ENCODE results near the gene TWNK.

TWNK gene

GRCh38 chr10:101038484-101038883 is 51.1 kb downstream of the TWNK start:
- TF ChIP-seq YY1 (IDR thresholded peaks at IDR 0.05; ENCODE audit: insufficient read depth, insufficient read length) (no peak), ZNF274 (IDR thresholded peaks at IDR 0.05; ENCODE audit: low read depth, low read length) (no peak), SUZ12 (IDR thresholded peaks at IDR 0.05; ENCODE audit: extremely low read depth, insufficient read depth, insufficient read length) (no peak)
- no peaks in the 10 kb centered on the region for H3K27me3 ChIP-seq (ENCODE audit: insufficient read depth, insufficient read length)
- no peak overlapping the region for H3K9ac ChIP-seq (ENCODE audit: insufficient read length, low read depth)
- DNase-seq (ENCODE audit: low read depth, low spot score) = no peak
- no peak overlapping the region for H3K4me3 ChIP-seq (ENCODE audit: insufficient read length, low read depth)
- H3K4me1 ChIP-seq (ENCODE audit: insufficient read depth, insufficient read length) = peaks cover 6% of the 10 kb centered on the region
- H3K9me3 ChIP-seq (ENCODE audit: insufficient read depth, low read length) = no peaks in the 10 kb centered on the region
- H3K36me3 ChIP-seq (ENCODE audit: insufficient read depth, insufficient read length, low read length) = peaks cover 33% of the 10 kb centered on the region

- H3K36me3 ChIP-seq (ENCODE audit: insufficient read depth, insufficient read length, low read length) = peaks cover 27% of the 10 kb centered on the region
- no peaks in the 10 kb centered on the region for H3K27me3 ChIP-seq (ENCODE audit: insufficient read depth, insufficient read length)
- TF ChIP-seq YY1 (IDR thresholded peaks at IDR 0.05; ENCODE audit: insufficient read depth, insufficient read length) (no peak), SUZ12 (IDR thresholded peaks at IDR 0.05; ENCODE audit: extremely low read depth, insufficient read depth, insufficient read length) (no peak), ZNF274 (IDR thresholded peaks at IDR 0.05; ENCODE audit: low read depth, low read length) (no peak)
- H3K9ac ChIP-seq (ENCODE audit: insufficient read length, low read depth) = no peak overlapping the region
- DNase-seq (ENCODE audit: low read depth, low spot score) = no peak
- H3K4me1 ChIP-seq (ENCODE audit: insufficient read depth, insufficient read length) = peaks cover 6% of the 10 kb centered on the region
- H3K9me3 ChIP-seq (ENCODE audit: insufficient read depth, low read length) = no peaks in the 10 kb centered on the region
- H3K4me3 ChIP-seq (ENCODE audit: insufficient read length, low read depth) = no peak overlapping the region
Observed at GRCh38 chr10:101040061-101040460, 52.7 kb downstream of the TWNK start.

GRCh38 chr10:101040851-101041250 is 53.5 kb downstream of the TWNK start:
- no peaks in the 10 kb centered on the region for H3K27me3 ChIP-seq (ENCODE audit: insufficient read depth, insufficient read length)

DNA sequence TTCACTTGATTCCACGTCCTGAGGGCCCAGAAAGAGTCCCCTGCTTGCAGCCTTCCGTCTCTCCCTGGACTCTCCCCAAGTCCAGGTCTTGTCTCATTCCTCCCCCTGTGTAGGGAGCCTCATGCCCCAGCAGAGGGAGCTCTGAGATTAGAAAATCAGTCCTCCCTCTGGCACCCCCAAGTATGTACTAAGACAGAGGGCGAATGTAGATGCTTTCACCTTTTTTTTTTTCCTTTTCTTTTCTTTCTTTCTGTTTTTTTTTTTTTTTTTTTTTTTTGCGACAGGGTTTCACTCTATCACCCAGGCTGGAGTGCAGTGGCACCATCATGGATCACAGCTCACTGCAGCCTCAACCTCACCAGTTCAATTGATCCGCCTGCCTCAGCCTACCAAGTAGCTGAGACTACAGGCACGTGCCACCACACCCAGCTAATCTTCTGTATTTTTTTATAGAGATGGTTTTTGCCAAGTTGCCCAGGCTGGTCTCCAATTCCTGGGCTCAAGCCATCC is 54.0 kb downstream of the TWNK start:
- H3K27me3 ChIP-seq (ENCODE audit: insufficient read depth, insufficient read length) = no peaks in the 10 kb centered on the region
- no peak overlapping the region for H3K9ac ChIP-seq (ENCODE audit: insufficient read length, low read depth)
- H3K9me3 ChIP-seq (ENCODE audit: insufficient read depth, low read length) = no peaks in the 10 kb centered on the region
- peak; percentile 60 for DNase-seq (ENCODE audit: low read depth, low spot score)
- no peak overlapping the region for H3K4me3 ChIP-seq (ENCODE audit: insufficient read length, low read depth)
- H3K36me3 ChIP-seq (ENCODE audit: insufficient read depth, insufficient read length, low read length) = peaks cover 18% of the 10 kb centered on the region
- peaks cover 6% of the 10 kb centered on the region for H3K4me1 ChIP-seq (ENCODE audit: insufficient read depth, insufficient read length)
- TF ChIP-seq SUZ12 (IDR thresholded peaks at IDR 0.05; ENCODE audit: extremely low read depth, insufficient read depth, insufficient read length) (no peak), ZNF274 (IDR thresholded peaks at IDR 0.05; ENCODE audit: low read depth, low read length) (no peak), YY1 (IDR thresholded peaks at IDR 0.05; ENCODE audit: insufficient read depth, insufficient read length) (no peak)

More at GRCh38 chr10:101040851-101041250, 53.5 kb downstream of the TWNK start:
- peaks cover 6% of the 10 kb centered on the region for H3K4me1 ChIP-seq (ENCODE audit: insufficient read depth, insufficient read length)
- H3K9ac ChIP-seq (ENCODE audit: insufficient read length, low read depth) = no peak overlapping the region
- TF ChIP-seq YY1 (IDR thresholded peaks at IDR 0.05; ENCODE audit: insufficient read depth, insufficient read length) = no peak
- TF ChIP-seq SUZ12 (IDR thresholded peaks at IDR 0.05; ENCODE audit: extremely low read depth, insufficient read depth, insufficient read length) = no peak
- TF ChIP-seq ZNF274 (IDR thresholded peaks at IDR 0.05; ENCODE audit: low read depth, low read length) = no peak
- DNase-seq (ENCODE audit: low read depth, low spot score) = no peak
- H3K9me3 ChIP-seq (ENCODE audit: insufficient read depth, low read length) = no peaks in the 10 kb centered on the region
- H3K36me3 ChIP-seq (ENCODE audit: insufficient read depth, insufficient read length, low read length) = peaks cover 23% of the 10 kb centered on the region
- H3K4me3 ChIP-seq (ENCODE audit: insufficient read length, low read depth) = no peak overlapping the region

GRCh38 chr10:101042118-101042517 is 54.8 kb downstream of the TWNK start:
- H3K4me3 ChIP-seq (ENCODE audit: insufficient read length, low read depth) = no peak overlapping the region
- no peak for DNase-seq (ENCODE audit: low read depth, low spot score)
- no peak for TF ChIP-seq ZNF274 (IDR thresholded peaks at IDR 0.05; ENCODE audit: low read depth, low read length)
- TF ChIP-seq YY1 (IDR thresholded peaks at IDR 0.05; ENCODE audit: insufficient read depth, insufficient read length) = no peak
- no peak for TF ChIP-seq SUZ12 (IDR thresholded peaks at IDR 0.05; ENCODE audit: extremely low read depth, insufficient read depth, insufficient read length)
- H3K4me1 ChIP-seq (ENCODE audit: insufficient read depth, insufficient read length) = peaks cover 6% of the 10 kb centered on the region
- H3K9me3 ChIP-seq (ENCODE audit: insufficient read depth, low read length) = no peaks in the 10 kb centered on the region
- H3K9ac ChIP-seq (ENCODE audit: insufficient read length, low read depth) = peak overlapping the region; percentile 9
- no peaks in the 10 kb centered on the region for H3K27me3 ChIP-seq (ENCODE audit: insufficient read depth, insufficient read length)
- peaks cover 10% of the 10 kb centered on the region for H3K36me3 ChIP-seq (ENCODE audit: insufficient read depth, insufficient read length, low read length)

GRCh38 chr10:101042667-101043362 is 55.5 kb downstream of the TWNK start:
- no peaks in the 10 kb centered on the region for H3K27me3 ChIP-seq (ENCODE audit: insufficient read depth, insufficient read length)

GRCh38 chr10:101043363-101043707 is 56.0 kb downstream of the TWNK start:
- Histone ChIP-seq H3K9ac (ENCODE audit: insufficient read length, low read depth) (peak overlapping the region; percentile 83), H3K4me1 (ENCODE audit: insufficient read depth, insufficient read length) (peaks cover 6% of the 10 kb centered on the region), H3K27me3 (ENCODE audit: insufficient read depth, insufficient read length) (no peaks in the 10 kb centered on the region), H3K4me3 (ENCODE audit: insufficient read length, low read depth) (peak overlapping the region; percentile 45), H3K36me3 (ENCODE audit: insufficient read depth, insufficient read length, low read length) (no peaks in the 10 kb centered on the region), H3K9me3 (ENCODE audit: insufficient read depth, low read length) (no peaks in the 10 kb centered on the region)
- no peak for DNase-seq (ENCODE audit: low read depth, low spot score)
- TF ChIP-seq SUZ12 (IDR thresholded peaks at IDR 0.05; ENCODE audit: extremely low read depth, insufficient read depth, insufficient read length) (no peak), ZNF274 (IDR thresholded peaks at IDR 0.05; ENCODE audit: low read depth, low read length) (no peak), YY1 (IDR thresholded peaks at IDR 0.05; ENCODE audit: insufficient read depth, insufficient read length) (no peak)

More at GRCh38 chr10:101042667-101043362, 55.5 kb downstream of the TWNK start:
- peak overlapping the region; percentile 83 for H3K9ac ChIP-seq (ENCODE audit: insufficient read length, low read depth)
- TF ChIP-seq SUZ12 (IDR thresholded peaks at IDR 0.05; ENCODE audit: extremely low read depth, insufficient read depth, insufficient read length) (no peak), YY1 (IDR thresholded peaks at IDR 0.05; ENCODE audit: insufficient read depth, insufficient read length) (no peak), ZNF274 (IDR thresholded peaks at IDR 0.05; ENCODE audit: low read depth, low read length) (no peak)
- peak; percentile 85 for DNase-seq (ENCODE audit: low read depth, low spot score)
- peaks cover 3% of the 10 kb centered on the region for H3K36me3 ChIP-seq (ENCODE audit: insufficient read depth, insufficient read length, low read length)
- H3K4me3 ChIP-seq (ENCODE audit: insufficient read length, low read depth) = peak overlapping the region; percentile 45
- H3K9me3 ChIP-seq (ENCODE audit: insufficient read depth, low read length) = no peaks in the 10 kb centered on the region
- H3K4me1 ChIP-seq (ENCODE audit: insufficient read depth, insufficient read length) = peaks cover 6% of the 10 kb centered on the region
